ENCODE measurements around the gene PPFIA2.

The PPFIA2 gene

GRCh38 chr12:81759190-81760051 is at the start of gene PPFIA2:
PPFIA2 (minus strand) TSS chr12:81759350.
- TF ChIP-seq TCF12 (IDR thresholded peaks at IDR 0.05; ENCODE audit: low read depth) (no peak), TAF1 (IDR thresholded peaks at IDR 0.05; ENCODE audit: low read depth) (no peak), YY1 (IDR thresholded peaks at IDR 0.05; ENCODE audit: low read depth) (no peak), FOXM1 (IDR thresholded peaks at IDR 0.05; ENCODE audit: borderline replicate concordance, low read depth) (no peak), CEBPB (IDR thresholded peaks at IDR 0.05) (no peak), MAX (IDR thresholded peaks at IDR 0.05) (no peak), EP300 (IDR thresholded peaks at IDR 0.05; ENCODE audit: borderline replicate concordance) (no peak), ZBTB7A (IDR thresholded peaks at IDR 0.05; ENCODE audit: low read depth) (no peak), EGR1 (IDR thresholded peaks at IDR 0.05) (no peak), REST (IDR thresholded peaks at IDR 0.05; ENCODE audit: low read depth) (no peak), TEAD4 (IDR thresholded peaks at IDR 0.05) (no peak), CREB1 (IDR thresholded peaks at IDR 0.05; ENCODE audit: low read depth) (no peak), NFIC (IDR thresholded peaks at IDR 0.05) (no peak), RAD21 (IDR thresholded peaks at IDR 0.05; ENCODE audit: low read depth) (no peak), USF1 (IDR thresholded peaks at IDR 0.05) (no peak)

- TF ChIP-seq TEAD4 (IDR thresholded peaks at IDR 0.05) = no peak
- TF ChIP-seq EGR1 (IDR thresholded peaks at IDR 0.05) = no peak
- TF ChIP-seq RAD21 (IDR thresholded peaks at IDR 0.05; ENCODE audit: low read depth) = no peak
- no peak for TF ChIP-seq CREB1 (IDR thresholded peaks at IDR 0.05; ENCODE audit: low read depth)
- no peak for TF ChIP-seq ZBTB7A (IDR thresholded peaks at IDR 0.05; ENCODE audit: low read depth)
- no peak for TF ChIP-seq MAX (IDR thresholded peaks at IDR 0.05)
- TF ChIP-seq YY1 (IDR thresholded peaks at IDR 0.05; ENCODE audit: low read depth) = no peak
- TF ChIP-seq REST (IDR thresholded peaks at IDR 0.05; ENCODE audit: low read depth) = no peak
- no peak for TF ChIP-seq CEBPB (IDR thresholded peaks at IDR 0.05)
- no peak for TF ChIP-seq USF1 (IDR thresholded peaks at IDR 0.05)
- TF ChIP-seq EP300 (IDR thresholded peaks at IDR 0.05; ENCODE audit: borderline replicate concordance) = no peak
- TF ChIP-seq TCF12 (IDR thresholded peaks at IDR 0.05; ENCODE audit: low read depth) = no peak
- TF ChIP-seq FOXM1 (IDR thresholded peaks at IDR 0.05; ENCODE audit: borderline replicate concordance, low read depth) = no peak
- no peak for TF ChIP-seq NFIC (IDR thresholded peaks at IDR 0.05)
Observed at GRCh38 chr12:81800298-81801148, 41.4 kb upstream of the PPFIA2 start.

GRCh38 chr12:81798294-81798693 is 39.1 kb upstream of the PPFIA2 start:
- TF ChIP-seq TCF12 (IDR thresholded peaks at IDR 0.05; ENCODE audit: low read depth) (no peak), EGR1 (IDR thresholded peaks at IDR 0.05) (no peak), TEAD4 (IDR thresholded peaks at IDR 0.05) (no peak), USF1 (IDR thresholded peaks at IDR 0.05) (no peak), RAD21 (IDR thresholded peaks at IDR 0.05; ENCODE audit: low read depth) (no peak), CEBPB (IDR thresholded peaks at IDR 0.05) (no peak), EP300 (IDR thresholded peaks at IDR 0.05; ENCODE audit: borderline replicate concordance) (no peak), REST (IDR thresholded peaks at IDR 0.05; ENCODE audit: low read depth) (no peak), FOXM1 (IDR thresholded peaks at IDR 0.05; ENCODE audit: borderline replicate concordance, low read depth) (no peak), YY1 (IDR thresholded peaks at IDR 0.05; ENCODE audit: low read depth) (no peak), CREB1 (IDR thresholded peaks at IDR 0.05; ENCODE audit: low read depth) (no peak), MAX (IDR thresholded peaks at IDR 0.05) (no peak), ZBTB7A (IDR thresholded peaks at IDR 0.05; ENCODE audit: low read depth) (no peak), NFIC (IDR thresholded peaks at IDR 0.05) (no peak), TAF1 (IDR thresholded peaks at IDR 0.05; ENCODE audit: low read depth) (no peak)
